Pancreas (tissue), 10 donors: ENCODE results near the gene AP3D1. TPM values are rescaled to one million over a fixed set of nuclear protein-coding genes. Genes with fewer than 3 reads are reported as not detected.
A peak's percentile ranks its signal among the peaks of the same experiment; 100 is the strongest.

Experiments used
- ATAC-seq, 4 donors: fragments of 200-7000 bp; cut with Tn5 transposase; one replicate each; pipeline versions ENCODE4 v1.8.0 to v1.9.1; 2020; ENCODE audit warnings: mild to moderate bottlenecking in 4 of 4, moderate library complexity in 4 of 4
- DNase-seq, 6 donors: peaks; one replicate each; pipeline ENCODE4 v3.0.0-alpha.2; 2020
- FAIRE-seq: peaks from 2 replicates; lab custom pipeline; 2012; peaks lifted over from hg19 to GRCh38; lab: Jason Lieb, UNC
- H3K27ac ChIP-seq, 4 donors: fragments of 200-600 bp; sonication (generic); 1 replicate in 3 of 4; 2 replicates in 1 of 4; pipeline versions ENCODE4 v1.5.0 to v1.8.0; 2020
- H3K27me3 ChIP-seq, 4 donors: fragments of 200-600 bp; one replicate each; pipeline ENCODE4 v1.8.0; 2021
- H3K36me3 ChIP-seq, 3 donors: fragments of 200-600 bp; sonication (generic) in 1 of 3; one replicate each; pipeline versions ENCODE4 v1.5.0 to v1.8.0; 2020 to 2021
- H3K4me1 ChIP-seq, 3 donors: fragments of 200-600 bp; one replicate each; pipeline ENCODE4 v1.8.0; 2021
- H3K4me3 ChIP-seq, 4 donors: fragments of 200-600 bp; sonication (generic) in 2 of 4; one replicate each; pipeline versions ENCODE4 v1.5.0 to v1.8.0; 2020 to 2021
- H3K9me3 ChIP-seq, 4 donors: fragments of 200-600 bp; one replicate each; pipeline ENCODE4 v1.8.0; 2021
- CTCF ChIP-seq, 4 donors: fragments of 200-600 bp; sonication (generic) in 3 of 4; IDR thresholded peaks; one replicate each; pipeline versions ENCODE4 v1.5.0 to v1.8.0; 2021; ENCODE audit warnings: antibody characterized with exemption in 4 of 4
- WGBS, 2 donors: extraction: QIAGEN DNeasy Blood & Tissue Kit; methylation state at CpG; one replicate each; pipeline ENCODE4 v1.1.7; 2013; 5-methylcytosine and 5-hydroxymethylcytosine counted together
- intact Hi-C, 3 donors: fragments of 100-400 bp; cut with DNase I; formaldehyde crosslinking; loops; one replicate each; pipeline versions ENCODE4 v1.11.1 to v1.14.2; 2022
- polyA plus RNA-seq, 2 donors: library from polyadenylated mRNA; stranded (reverse); fragments of 200-250 nt; gene quantifications; one replicate each; pipeline ENCODE4 v1.2.3, GENCODE V29; 2013
- total RNA-seq, 6 donors: library from RNA; stranded (reverse); fragmentation: NEBNext Ultra II Directional in 4 of 6; extraction: Animal tissue kit (Norgen Biotek cat#: 25700) in 4 of 6; gene quantifications; one replicate each; pipeline versions ENCODE4 v1.2.1 to v1.2.4, GENCODE V29; 2021 to 2023
- donor health status: healthy with polysubstance abuse.
- donor health status: DM: no; HTN: no; CAD: no; lungs with moderate emphysema.
- donor health status: DM: no; HTN: no; CAD: no.
- donor health status: control.
- donor health status: control.
- donor health status: Bipolar disorder and iron deficiency.
- donor health status: DM: yes; HTN: yes; CAD: no.
- donor health status: DM: no; HTN: no; CAD: no.
- donor health status: DM: no; HTN: no; CAD: no.
- donor health status: DM: yes; HTN: yes; CAD: no.

Gene AP3D1
- total and polyA plus RNA-seq, 8 donors, result 75.2 to 105 (median 88.0) TPM

- H3K4me3 ChIP-seq, result no peak overlapping the region
- intact Hi-C loops, result no loop called here
- TF ChIP-seq CTCF (IDR thresholded peaks at IDR 0.05), result no peak
- no peaks in the 10 kb centered on the region for H3K9me3 ChIP-seq
- 83 to 86% methylated on average over 21 to 22 of the region's 22 CpGs for WGBS, 2 donors
- peaks cover 0 to 20% (median 8%) of the 10 kb centered on the region in 3 donors for H3K36me3 ChIP-seq
- no peaks in the 10 kb centered on the region for H3K27me3 ChIP-seq
- ATAC-seq, result no peak
- FAIRE-seq, result no peak
- no peaks in the 10 kb centered on the region for H3K4me1 ChIP-seq
- DNase-seq, result no peak
- H3K27ac ChIP-seq, result no peak overlapping the region
Measured at GRCh38 chr19:2139385-2140137, 11.8 kb downstream of the AP3D1 start.

DNA sequence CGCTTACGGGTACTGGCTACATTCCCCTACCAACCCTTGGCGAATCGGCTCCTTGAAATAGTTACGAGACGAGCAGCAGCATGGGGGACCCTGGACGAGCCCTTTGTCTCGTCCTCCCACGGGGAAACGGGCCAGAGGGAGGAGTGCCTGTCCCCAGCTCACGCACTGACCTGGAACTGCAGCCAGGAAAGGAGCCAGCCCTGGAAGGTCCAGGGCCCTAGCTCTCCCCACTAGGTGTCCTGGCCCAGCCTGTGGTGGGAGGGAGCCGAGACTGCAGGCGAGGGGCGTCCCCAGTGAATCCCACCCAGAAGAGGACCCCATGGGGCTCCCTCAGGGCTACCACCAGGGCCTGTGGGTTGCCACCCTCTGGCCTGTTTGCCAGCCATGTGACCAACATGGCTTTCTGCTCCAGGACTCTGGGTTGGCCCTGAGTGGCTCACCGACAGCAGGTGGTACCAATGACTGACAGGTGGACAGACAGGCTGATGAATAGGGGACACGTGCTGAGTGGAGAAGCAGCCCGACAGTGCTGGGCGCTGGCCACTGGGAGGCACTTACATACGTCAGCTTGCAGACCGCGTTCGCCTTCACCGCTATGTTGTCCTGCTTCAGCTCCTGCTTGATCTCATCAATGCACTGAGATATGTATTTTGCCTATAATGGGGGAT, 13.2 kb downstream of the AP3D1 start:
- no peak for FAIRE-seq
- Histone ChIP-seq H3K27ac (no peak overlapping the region), H3K27me3 (no peaks in the 10 kb centered on the region), H3K4me3 (no peak overlapping the region), H3K36me3 (peaks cover 0 to 20% (median 8%) of the 10 kb centered on the region in 3 donors), H3K4me1 (no peaks in the 10 kb centered on the region), H3K9me3 (no peaks in the 10 kb centered on the region)
- no peak for ATAC-seq
- WGBS, 2 donors, result 92% methylated on average over 23 of the region's 23 CpGs
- DNase-seq, result peak in 1 of 6 donors; percentile 45
- no peak for TF ChIP-seq CTCF (IDR thresholded peaks at IDR 0.05)
- intact Hi-C loops, result no loop called here

DNA sequence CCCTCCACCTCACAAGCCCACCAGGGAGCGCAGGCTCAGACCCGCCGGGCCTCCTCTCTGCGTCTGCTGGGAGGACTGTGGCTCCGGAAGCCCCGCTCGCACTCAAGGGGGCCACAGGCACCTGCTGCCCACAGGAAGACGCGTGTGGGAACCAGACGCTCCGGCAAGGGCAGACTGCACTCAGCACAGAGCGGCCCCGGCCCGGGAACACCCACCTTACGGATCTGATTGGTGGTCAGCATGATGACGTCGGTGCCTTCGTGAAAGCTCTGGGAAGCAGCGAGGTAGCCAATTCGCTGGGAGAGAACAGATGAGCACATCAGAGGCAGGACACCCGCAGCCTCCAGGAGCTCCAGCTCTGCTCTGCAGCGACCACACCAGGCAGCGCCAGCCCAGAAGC, 14.6 kb downstream of the AP3D1 start:
- DNase-seq, result peak in 1 of 6 donors; percentile 65
- no peaks in the 10 kb centered on the region for H3K9me3 ChIP-seq
- 93 to 95% methylated on average over 23 of the region's 23 CpGs for WGBS, 2 donors
- H3K36me3 ChIP-seq, result peaks cover 0 to 20% (median 15%) of the 10 kb centered on the region in 3 donors
- intact Hi-C loops, result no loop called here
- no peak for FAIRE-seq
- ATAC-seq, result no peak
- H3K4me1 ChIP-seq, result no peaks in the 10 kb centered on the region
- H3K27me3 ChIP-seq, result no peaks in the 10 kb centered on the region
- no peak for TF ChIP-seq CTCF (IDR thresholded peaks at IDR 0.05)
- H3K27ac ChIP-seq, result no peak overlapping the region
- H3K4me3 ChIP-seq, result no peak overlapping the region

- peak in 2 of 4 donors; percentile 21 to 29 for ATAC-seq
- no peaks in the 10 kb centered on the region for H3K27me3 ChIP-seq
- FAIRE-seq, result no peak
Measured at GRCh38 chr19:2135474-2136402, 15.6 kb downstream of the AP3D1 start.

More at GRCh38 chr19:2135474-2136402, 15.6 kb downstream of the AP3D1 start:
- H3K36me3 ChIP-seq, result peaks cover 0 to 20% (median 17%) of the 10 kb centered on the region in 3 donors
- WGBS, 2 donors, result 90 to 91% methylated on average over 48 to 50 of the region's 50 CpGs
- TF ChIP-seq CTCF (IDR thresholded peaks at IDR 0.05), result no peak
- H3K27ac ChIP-seq, result no peak overlapping the region
- intact Hi-C loops, result no loop called here
- H3K4me1 ChIP-seq, result no peaks in the 10 kb centered on the region
- no peak overlapping the region for H3K4me3 ChIP-seq
- DNase-seq, result peak in 2 of 6 donors; percentile 53 to 81
- H3K9me3 ChIP-seq, result no peaks in the 10 kb centered on the region
